Lower leg skin (tissue), 3 donors: Measurements from ENCODE around the gene SHC1.

Source experiments
- CTCF ChIP-seq, 3 donors: fragments of 450-650 bp; IDR thresholded peaks; one replicate each; pipeline ENCODE4 v1.5.1; 2016; ENCODE audit warnings: antibody characterized with exemption in 3 of 3, mild to moderate bottlenecking in 3 of 3, moderate library complexity in 2 of 3
- POLR2A ChIP-seq, 2 donors: fragments of 450-650 bp; IDR thresholded peaks; one replicate each; pipeline ENCODE4 v1.6.1; 2016 to 2017; ENCODE audit warnings: antibody characterized with exemption in 2 of 2, mild to moderate bottlenecking in 1 of 2, moderate library complexity in 1 of 2

GRCh38 chr1:154934358-154934948 lies 36.1 kb downstream of the SHC1 start:
- no peak for TF ChIP-seq CTCF (IDR thresholded peaks at IDR 0.05)
- TF ChIP-seq POLR2A (IDR thresholded peaks at IDR 0.05), result no peak
